ENCODE results near the gene UBP1. TPM values are rescaled to one million over a fixed set of nuclear protein-coding genes. Genes with fewer than 3 reads are reported as not detected.
"Not testable (repeated sequence)": the region's sequence is repeated elsewhere in the genome, so short reads cannot be mapped to it uniquely, and the experiment has no call there.

The UBP1 gene, protein sequence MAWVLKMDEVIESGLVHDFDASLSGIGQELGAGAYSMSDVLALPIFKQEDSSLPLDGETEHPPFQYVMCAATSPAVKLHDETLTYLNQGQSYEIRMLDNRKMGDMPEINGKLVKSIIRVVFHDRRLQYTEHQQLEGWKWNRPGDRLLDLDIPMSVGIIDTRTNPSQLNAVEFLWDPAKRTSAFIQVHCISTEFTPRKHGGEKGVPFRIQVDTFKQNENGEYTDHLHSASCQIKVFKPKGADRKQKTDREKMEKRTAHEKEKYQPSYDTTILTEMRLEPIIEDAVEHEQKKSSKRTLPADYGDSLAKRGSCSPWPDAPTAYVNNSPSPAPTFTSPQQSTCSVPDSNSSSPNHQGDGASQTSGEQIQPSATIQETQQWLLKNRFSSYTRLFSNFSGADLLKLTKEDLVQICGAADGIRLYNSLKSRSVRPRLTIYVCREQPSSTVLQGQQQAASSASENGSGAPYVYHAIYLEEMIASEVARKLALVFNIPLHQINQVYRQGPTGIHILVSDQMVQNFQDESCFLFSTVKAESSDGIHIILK
- polyA plus RNA-seq (ENCODE audit: insufficient read length in 12 of 12) = 10 to 100 TPM in 11 of 12 donors, not detected in 1; 41.1 to 91.5 (median 58.4) TPM
- long read RNA-seq, donor 1, full-length matches to known transcripts = 3 of 13 reads
- long read RNA-seq, donor 1, partial matches to known transcripts = 10 of 13 reads
- long read RNA-seq, donor 1, other reads (novel, unspliced or antisense) = 0 of 13 reads
- long read RNA-seq, donor 2, full-length matches to known transcripts = 3 of 3 reads
- long read RNA-seq, donor 2, partial matches to known transcripts = 0 of 3 reads
- long read RNA-seq, donor 2, other reads (novel, unspliced or antisense) = 0 of 3 reads
- long read RNA-seq, donor 3, partial matches to known transcripts = 0 of 1 reads
- long read RNA-seq, donor 3, other reads (novel, unspliced or antisense) = 0 of 1 reads
- long read RNA-seq, donor 4, partial matches to known transcripts = 0 of 1 reads
- long read RNA-seq, donor 4, other reads (novel, unspliced or antisense) = 0 of 1 reads
- long read RNA-seq, donor 5, partial matches to known transcripts = 0 of 3 reads
- long read RNA-seq, donor 5, other reads (novel, unspliced or antisense) = 0 of 3 reads
- long read RNA-seq, donor 6, partial matches to known transcripts = 0 of 2 reads
- long read RNA-seq, donor 6, other reads (novel, unspliced or antisense) = 0 of 2 reads
- long read RNA-seq, donor 7 = 0 reads
- long read RNA-seq, donor 8, full-length matches to known transcripts = 3 of 3 reads
- long read RNA-seq, donor 8, partial matches to known transcripts = 0 of 3 reads
- long read RNA-seq, donor 8, other reads (novel, unspliced or antisense) = 0 of 3 reads
- long read RNA-seq, donor 9 = 0 reads
- long read RNA-seq, donor 10, full-length matches to known transcripts = 1 of 1 reads
- long read RNA-seq, donor 10, partial matches to known transcripts = 0 of 1 reads
- long read RNA-seq, donor 10, other reads (novel, unspliced or antisense) = 0 of 1 reads
- long read RNA-seq, donor 11, full-length matches to known transcripts = 3 of 3 reads
- long read RNA-seq, donor 11, partial matches to known transcripts = 0 of 3 reads
- long read RNA-seq, donor 11, other reads (novel, unspliced or antisense) = 0 of 3 reads

DNA sequence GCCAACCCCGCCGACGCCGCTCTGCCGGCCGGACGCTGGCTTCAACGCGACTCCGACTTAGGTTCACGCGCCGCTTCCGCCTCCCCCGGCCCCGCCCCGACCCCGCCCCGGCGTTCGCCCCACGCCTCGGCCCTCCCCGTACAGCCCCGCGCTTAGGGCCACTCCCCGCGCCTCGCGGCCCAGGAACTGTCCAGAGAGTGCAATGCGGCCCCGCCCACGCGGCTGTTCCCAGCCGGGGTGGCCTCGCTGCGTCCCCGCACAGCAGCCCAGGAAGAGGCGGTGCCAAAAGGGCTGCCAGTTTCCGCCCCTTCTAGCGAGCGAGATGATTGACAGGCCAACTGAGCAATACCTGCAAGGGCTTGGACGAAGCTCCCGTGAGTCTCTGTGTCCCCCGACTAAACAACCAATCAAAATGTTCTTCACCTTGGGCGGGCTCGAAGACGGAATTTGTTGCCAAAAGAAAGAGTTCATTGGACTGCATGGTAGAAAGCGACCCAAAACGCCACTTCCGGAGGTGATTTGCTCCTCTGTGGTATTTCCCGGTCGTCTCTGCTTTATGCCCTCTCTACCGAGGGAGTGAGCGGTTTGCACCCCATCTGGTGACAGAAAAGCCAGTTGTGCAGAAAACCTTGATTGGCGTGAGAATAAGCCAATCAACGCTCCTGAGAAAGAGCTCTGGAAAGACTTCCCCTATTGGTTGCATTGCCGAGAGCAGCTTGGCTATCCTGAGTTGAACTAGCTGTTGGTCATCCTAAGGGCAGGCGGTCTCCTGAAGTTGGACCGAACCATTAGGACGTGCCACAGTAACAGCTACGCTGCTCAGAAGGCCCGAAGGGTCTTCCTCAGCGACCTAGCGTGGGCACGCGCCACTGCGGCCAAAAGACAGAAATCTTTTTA lies at the start of gene UBP1:
Gene UBP1, minus strand, starts transcription at position 78 of the 897 bp plus-strand sequence. CDS start 557 bp downstream, outside the sequence.
- DNase-seq = peak; percentile 100

DNA sequence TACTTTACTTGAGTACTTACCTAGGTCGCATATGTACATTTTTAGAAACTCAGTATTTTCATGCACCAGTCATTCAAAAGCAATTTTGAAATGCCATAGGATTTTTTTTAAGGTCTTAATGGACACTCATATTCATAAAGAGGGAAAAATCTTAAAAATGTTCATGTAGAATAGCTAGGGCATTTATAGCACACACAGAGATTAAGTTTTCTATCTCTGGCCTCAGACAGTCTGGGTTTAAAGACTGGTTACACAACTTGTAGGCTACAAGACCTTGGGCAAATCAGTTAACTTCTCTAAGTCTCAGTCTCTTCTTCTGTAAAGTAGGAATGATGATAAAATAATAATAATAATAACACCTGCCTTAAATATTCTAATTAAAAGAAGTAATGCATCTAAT lies 48.5 kb upstream of the UBP1 start:
- DNase-seq = no peak

DNA sequence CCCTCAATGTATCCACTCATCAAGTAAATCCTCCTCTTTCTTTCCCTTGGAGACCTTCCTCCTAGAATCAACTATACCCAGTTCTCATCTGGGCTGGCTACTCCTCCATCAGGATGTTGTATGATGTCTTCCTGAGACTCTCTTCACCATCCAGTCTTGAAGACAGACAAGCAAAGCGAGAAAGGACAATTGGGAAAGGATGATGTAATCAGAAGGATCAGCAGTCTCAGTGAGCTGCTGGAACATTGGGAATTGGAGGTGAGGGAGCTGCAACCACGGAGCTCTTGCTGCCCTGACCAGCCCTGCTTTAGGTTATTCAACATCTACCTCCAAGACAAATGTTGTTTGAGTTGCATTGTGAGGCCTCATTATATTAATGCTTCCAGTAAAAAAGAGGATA lies 48.0 kb upstream of the UBP1 start:
- DNase-seq = no peak

DNA sequence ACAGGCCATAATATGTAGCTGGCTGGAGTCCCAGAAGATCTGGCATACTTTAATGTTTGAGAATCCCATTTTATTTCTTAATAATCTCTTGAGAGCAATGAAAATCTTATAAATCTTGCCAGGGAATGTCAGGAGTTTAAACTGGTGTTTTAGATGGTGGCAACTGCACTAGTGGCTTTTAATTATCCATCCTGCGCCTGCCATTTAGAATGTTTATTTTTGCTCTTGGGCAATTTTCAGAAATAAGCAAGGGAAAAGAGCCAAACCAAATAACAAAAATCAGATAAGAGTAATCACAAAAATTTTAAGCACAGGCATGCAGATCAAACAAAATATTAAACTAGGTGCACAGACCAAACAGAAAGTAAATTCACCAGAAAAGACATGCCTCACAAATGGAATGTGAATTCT lies 41.9 kb upstream of the UBP1 start:
- DNase-seq = peak; percentile 15

DNA sequence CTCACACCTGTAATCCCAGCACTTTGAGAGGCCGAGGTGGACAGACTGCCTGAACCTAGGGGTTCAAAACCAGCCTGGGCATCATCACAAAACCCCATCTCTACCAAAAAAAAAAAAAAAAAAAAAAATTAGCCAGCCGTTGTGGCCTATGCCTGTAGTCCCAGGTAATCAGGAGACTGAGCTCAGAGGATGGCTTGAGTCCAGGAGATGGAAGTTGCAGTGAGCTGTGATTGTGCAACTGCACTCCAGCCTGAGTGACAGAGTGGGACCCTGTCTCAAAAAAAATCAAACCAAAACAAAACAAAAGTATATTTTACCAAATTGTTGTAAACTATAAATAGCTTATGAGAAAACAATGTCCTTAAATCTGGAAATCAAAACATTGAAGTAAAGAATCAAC lies 34.7 kb upstream of the UBP1 start:
- DNase-seq = no peak

DNA sequence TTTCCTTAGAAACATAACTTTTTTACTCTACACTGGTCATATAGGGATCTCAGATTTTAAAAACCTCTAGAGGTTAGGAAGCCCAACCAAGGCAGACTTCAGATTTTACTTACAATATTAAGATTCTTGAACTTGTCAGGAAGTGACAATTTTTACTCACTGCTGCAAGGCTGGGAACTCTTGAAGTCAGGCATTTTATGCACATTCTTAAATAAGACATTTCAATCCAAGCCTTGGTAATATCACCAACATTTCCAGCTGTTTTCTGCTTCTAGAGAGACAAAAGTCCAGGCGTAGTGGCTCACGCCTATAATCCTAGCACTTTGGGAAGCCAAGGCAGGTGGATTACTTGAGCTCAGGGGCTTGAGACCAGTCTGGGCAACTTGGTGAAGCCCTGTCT lies 33.6 kb upstream of the UBP1 start:
- DNase-seq = no peak

DNA sequence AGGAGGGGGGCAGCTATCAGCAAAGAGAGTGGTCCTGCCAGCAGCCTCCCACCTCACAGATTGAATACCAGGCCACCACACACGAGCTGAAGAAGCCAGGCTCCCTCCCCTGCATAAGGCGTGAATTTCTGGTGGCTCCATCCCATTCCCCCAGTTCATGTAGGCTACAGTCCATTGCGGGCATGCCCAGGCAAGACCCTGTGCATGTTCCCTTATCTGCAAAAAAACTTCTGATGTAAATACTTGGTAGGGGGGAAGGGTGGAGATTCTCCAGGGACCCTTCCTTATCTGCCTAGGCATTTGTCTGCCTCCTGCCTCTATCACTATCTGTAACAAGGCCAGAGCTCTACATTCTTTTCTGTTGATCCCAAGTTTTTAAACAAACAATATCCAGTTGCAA lies 27.6 kb upstream of the UBP1 start:
- DNase-seq = no peak

DNA sequence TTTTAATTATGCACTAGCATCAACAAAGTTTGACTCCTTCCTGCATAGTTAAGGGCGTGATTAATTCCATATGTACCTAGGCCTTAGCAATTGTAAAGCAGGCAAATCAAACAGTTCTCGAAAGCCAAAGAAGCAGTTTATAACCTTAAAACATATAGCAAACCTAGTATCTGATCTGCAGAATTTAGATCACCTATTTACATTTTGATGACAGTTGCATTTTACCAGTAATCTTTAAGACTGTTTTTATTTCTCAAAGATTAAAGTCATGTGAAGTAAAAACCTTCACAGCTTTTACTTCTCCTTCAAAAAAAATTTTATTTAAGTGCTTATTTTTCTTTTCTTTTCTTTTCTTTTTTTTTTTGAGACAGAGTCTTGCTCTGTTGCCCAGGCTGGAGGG lies 20.9 kb upstream of the UBP1 start:
- no peak for DNase-seq

DNA sequence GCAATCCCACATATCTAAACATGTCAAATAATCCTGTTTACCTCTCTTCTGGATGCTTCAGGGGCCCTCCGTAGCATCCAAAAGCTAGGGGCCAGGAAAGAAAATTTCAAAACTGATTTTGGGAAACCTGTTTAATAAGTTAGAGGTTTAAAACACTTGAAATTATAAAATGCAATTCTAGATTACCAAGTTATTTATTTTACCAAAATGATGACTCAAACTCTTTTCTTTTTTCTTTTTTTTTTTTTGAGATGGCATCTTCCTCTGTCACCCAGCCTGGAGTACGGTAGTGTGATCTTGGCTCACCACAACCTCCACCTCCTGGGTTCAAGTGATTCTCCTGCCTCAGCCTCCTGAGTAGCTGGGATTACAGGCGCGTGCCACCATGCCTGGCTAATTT lies 19.4 kb upstream of the UBP1 start:
- DNase-seq = not testable (repeated sequence)

DNA sequence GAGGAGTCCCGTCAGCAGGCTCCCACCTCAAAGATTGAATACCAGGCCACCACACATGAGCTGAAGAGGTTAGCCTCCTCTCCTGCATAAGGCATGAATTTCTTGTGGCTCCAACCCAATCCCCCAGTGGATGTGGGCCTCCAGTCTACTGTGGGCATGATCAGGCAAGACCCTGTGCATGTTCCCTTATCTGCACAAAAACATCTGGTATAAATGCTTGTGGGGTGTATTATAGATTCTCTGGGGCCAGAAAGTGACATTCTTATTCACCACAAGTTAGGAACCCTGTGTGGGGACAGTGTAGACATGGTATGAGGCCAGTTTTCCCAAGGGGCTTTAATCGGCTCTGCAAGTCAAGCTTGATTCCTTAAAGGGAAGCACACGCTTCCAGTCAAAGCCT lies 18.2 kb upstream of the UBP1 start:
- no peak for DNase-seq

DNA sequence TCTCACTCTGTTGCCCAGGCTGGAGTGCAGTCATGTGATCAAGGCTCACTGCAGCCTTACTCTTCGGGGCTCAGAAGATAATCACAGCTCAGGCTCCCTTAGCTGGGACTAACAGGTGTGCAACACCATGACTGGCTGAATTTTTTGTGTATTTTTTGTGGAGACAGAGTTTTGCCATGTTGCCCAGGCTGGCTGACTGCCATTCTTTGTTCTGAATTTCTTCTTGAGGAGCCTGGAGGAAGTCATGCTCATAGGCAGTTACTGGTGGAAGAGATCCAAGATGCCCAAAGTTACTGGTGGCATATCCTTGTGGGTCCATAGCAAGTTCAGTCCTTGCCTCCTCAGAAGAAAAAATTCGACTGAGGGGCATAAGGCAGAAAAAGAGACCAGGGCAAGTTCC lies 16.6 kb upstream of the UBP1 start:
- DNase-seq = no peak

DNA sequence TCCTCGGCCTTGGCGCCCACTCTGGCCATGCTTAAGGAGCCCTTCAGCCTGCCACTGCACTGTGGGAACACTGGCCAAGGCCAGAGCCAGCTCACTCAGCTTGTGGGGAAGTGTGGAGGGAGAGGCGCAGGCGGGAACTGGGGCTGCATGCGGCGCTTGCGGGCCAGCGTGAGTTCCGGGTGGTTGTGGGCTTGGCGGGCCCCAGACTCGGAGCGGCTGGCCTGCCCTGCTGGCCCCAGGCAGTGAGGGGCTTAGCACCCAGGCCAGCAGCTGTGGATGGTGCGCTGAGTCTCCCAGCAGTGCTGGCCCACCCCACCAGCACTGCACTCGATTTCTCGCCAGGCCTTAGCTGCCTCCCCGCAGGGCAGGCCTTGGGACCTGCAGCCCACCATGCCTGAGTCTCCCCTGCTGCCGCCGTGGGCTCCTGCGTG lies 13.1 kb upstream of the UBP1 start:
- no peak for DNase-seq

DNA sequence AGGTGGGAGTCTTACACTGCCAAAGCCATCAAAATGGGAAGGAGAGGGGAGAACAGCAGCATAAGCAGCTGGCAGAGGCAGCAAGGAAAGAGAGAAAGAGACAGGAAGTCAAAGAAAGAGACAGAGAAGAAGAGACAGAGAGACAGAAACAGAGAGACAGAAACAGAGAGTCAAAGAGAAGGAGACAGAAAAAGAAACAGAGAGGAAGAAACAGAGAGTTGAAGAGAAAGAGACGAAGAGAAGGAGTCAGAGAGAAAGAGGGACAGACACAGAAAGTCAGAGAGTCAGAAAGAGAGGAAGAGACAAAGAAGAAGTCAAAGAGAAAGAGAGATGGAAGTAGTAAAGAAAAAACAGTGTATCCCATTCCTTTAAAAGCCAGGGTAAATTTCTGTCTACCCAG lies 11.8 kb upstream of the UBP1 start:
- not testable (repeated sequence) for DNase-seq

DNA sequence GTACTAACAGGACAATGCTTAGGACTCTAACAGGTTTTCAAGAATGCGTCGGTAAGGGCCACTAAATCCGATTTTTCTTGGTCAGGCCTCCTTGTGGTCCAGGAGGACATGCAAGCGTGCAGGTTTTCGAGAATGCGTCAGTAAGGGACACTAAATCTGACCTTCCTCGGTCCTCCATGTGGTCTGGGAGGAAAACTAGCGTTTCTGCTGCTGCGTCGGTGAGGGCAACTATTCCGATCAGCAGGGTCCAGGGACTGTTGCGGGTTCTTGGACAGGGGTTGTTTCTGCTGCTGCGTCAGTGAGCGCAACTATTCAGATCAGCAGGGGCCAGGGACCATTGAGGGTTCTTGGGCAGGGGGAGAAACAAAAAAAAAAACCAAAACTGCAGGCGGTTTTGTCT lies 7.8 kb upstream of the UBP1 start:
- DNase-seq = no peak

DNA sequence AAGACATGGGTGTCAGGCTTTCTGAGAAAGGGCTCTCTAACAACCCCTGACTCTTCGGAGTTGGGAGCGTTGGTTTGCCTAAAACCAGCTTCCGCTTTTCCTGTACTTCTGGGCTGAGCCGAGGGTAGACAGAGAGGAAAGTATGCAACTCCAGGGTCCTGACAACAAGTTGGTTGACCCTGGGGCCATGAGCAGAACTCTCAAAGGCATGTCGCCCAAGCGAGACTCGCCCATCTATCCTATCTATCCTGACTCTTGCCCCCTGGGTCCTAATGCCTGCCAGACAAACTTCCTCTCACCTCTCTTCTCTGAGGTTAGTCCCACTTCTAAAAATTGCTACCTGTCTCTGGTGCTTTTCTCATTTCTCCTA lies 7.0 kb upstream of the UBP1 start:
- DNase-seq = not testable (repeated sequence)

DNA sequence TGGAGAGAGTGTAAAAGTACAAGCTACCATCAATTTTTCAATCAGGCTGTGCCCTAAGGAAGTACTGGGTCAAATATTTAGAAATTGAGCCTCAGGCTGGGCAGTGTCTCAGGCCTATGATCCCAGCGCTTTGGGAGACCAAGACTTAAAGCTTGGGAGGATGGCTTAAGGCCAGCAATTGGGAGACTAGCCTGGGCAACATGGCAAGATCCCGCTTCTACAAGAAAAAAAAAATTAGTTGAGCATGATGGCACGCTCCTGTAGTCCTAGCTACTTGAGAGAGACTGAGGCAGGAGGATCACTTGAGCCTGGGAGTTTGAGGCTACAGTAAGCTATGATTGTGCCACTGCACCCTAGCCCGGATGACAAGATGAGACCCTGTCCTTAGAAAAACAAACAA lies 2.0 kb upstream of the UBP1 start:
- no peak for DNase-seq

DNA sequence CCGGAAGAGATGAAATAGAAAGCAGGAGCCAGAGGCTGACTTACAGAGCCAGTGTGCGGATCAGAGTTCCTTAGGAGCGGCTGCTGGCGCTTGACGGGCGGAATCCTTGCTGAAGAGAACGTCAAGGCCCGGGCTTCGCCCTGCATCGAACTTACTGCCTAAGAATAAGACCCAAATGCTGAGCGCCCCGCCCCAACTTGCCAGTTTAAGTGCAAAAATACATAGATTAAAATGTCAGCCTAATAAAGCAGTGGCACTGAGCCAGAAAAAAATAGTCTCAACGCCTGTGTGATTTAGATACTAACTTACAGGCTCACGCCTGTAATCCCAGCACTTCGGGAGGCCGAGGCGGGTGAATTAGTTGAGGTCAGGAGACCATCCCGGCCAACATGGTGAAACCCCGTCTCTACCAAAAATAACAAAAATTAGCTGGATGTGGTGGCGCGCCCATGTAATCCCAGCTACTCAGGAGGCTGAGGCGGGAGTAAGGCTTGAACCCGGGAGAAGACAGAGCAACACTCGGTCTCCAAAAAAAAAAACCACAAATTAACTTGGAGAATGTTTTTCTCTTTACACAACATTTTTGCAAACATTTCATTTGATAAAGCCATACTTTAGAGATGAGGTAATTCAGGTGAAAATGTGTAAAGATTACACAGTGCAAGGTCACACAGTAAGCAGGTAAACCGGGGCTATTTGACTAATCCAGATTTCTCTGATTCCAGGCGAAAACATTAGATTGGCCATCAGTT lies 1.2 kb upstream of the UBP1 start:
- no peak for DNase-seq

DNA sequence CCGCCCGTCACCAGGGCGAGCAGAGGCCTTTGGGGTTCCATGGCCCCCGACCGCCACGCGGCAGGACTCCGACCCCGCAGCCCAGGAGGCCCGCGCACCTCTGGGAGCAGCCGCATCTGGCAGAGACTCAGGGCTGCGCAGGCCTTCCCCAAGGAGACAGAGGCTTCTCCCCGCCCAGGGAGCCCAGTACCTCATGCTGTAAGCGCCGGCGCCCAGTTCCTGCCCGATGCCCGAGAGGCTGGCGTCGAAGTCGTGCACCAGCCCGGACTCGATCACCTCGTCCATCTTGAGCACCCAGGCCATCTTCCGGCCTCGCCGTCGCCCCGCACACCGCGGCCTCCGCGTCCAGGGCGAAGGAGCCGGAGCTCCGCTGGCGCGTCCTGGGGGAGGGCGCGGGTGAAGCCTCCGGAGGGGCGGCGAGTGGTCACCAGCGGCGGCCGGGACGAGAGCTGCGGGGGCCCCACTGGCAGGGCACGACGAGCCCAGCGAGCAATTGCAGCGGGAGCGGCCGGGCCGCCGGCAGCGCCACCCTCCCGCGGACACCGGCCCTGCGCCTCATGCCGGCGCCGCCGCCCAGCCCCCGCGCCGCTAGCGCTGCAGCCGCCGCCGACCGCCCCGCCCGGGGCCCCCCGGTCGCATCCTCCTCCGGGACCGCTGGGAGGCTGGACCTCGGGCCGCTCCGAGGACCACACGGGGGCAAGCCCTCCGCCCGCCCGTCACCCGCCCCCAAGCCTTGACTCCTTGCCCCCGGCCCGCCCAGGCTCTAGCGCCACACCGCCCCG lies 468 bp downstream of the UBP1 start:
- DNase-seq = peak; percentile 38

All from muscle of arm (tissue), 14 donors.